HG03095 (cell line): ENCODE results near the gene CNBD2.
"Not testable (repeated sequence)": the region's sequence is repeated elsewhere in the genome, so short reads cannot be mapped to it uniquely, and the experiment has no call there.

Source experiments
- ATAC-seq: cut with Tn5 transposase; IDR thresholded peaks from one replicate; pipeline ENCODE4 v1.9.1; 2021; ENCODE audit warnings: moderate library complexity; ENCODE audit not compliant: unreplicated experiment

Gene CNBD2

DNA sequence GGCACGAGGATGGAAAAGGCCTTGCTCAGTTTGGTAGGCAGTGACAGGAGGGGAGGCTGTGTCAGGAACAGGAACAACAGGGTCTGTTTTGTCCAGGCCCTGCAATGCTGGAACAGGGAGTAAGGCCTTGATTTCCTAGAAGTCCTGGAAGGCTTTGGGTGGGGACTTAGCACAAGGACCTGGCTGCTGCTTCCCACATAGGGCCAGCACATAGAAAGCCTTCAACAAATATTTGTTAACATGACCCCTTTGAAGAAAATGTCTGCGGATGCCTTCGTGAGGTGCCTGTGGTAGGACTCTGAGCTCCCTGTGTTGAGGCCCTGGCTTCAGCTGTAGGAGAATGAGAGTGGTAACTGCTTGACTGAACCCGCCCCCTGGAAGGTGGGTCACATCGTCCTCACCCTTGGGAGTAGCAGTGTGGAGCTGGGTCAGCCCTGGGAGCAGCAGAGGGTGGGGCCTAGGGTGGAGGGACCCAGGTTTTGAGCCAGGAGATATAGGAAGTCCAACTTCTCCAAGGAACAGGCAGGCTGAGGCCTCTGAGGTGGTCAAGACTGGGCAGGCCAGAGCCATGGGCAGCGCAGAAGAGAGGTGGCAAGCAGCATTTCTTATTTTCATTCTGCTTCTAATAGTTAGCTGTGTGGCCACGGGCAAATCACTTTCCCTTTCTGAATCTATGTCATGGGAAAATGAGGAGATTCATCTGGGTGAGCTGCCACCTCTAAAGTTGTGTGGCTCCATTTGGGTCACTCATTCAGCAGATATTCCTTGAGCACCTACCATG, 50.0 kb downstream of the CNBD2 start:
- no peak for ATAC-seq

GRCh38 chr20:36026131-36026530, 57.7 kb downstream of the CNBD2 start:
- ATAC-seq: not testable (repeated sequence)

DNA sequence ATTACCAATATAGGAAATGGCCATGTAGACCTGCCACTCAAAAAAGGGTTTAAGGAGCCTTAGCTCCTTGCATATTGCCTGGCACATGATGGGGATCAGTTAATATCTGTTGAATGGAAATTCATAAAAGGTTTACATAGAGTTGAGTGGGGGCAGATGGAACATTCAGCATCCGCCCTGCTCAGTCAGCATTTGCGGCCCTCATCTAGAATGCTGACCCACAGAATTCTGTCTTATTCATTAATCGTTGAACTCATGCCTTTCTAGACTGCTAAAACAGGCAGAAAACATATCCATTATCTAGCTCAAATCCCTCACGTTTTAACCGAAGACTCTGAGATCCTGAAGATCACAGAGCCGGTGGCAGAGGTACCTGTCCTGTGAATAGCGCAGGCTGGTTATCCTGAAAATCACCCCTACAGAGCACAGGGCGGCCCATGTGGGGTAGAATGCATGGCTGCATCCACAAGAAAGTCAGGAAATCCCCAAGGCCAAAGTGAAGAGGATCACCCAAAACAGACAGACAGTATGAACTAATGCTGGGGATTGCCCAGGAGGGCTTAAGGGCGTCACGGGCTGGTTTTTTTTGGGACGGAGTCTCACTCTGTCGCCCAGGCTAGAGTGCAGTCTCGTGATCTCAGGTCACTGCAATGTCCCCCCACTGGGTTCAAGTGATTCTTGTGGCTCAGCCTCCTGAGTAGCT, 59.9 kb downstream of the CNBD2 start:
- ATAC-seq: no peak

- no peak for ATAC-seq
Measured at GRCh38 chr20:36030149-36030548, 61.8 kb downstream of the CNBD2 start.

DNA sequence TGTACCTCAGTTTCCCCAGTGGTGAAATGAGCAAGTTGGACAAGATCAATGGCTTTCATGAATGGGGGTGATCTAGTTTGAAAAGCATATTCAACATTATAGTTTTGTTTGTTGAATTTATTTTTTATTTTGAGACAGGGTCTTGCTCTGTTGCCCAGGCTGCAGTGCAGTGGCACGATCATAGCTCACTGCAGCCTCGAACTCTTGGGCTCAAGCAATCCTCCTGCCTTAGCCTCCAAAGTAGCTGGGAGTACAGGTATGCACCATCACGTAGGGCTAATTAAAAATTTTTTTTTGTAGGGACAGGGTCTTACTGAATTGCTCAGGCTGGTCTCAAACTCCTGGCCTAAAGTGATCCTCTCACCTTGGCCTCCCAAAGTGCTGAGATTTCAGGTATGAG, 63.4 kb downstream of the CNBD2 start:
- ATAC-seq: no peak

GRCh38 chr20:36034875-36035274, 66.5 kb downstream of the CNBD2 start:
- no peak for ATAC-seq

DNA sequence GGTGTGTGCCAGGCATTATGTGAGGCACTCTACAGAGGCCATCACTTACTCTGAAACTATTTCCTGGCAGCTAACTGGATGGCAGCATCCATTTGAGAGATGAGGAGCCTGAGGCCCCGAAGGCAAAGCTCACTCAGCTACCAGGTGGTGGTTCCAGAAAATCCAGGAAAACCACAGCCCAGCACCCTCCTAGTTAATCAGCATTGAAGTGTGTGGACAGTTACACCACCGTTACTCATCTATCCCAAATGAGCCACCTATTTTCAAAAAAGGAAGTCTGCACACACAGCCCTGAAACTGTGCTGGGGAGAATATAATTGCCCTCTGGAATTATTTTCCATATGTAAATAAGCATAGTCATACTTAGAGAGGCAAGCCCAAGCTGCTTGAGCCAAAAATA, 67.4 kb downstream of the CNBD2 start:
- no peak for ATAC-seq

GRCh38 chr20:36036688-36037087, 68.3 kb downstream of the CNBD2 start:
- no peak for ATAC-seq

- ATAC-seq: no peak
Measured at GRCh38 chr20:36040571-36040970, 72.2 kb downstream of the CNBD2 start.

DNA sequence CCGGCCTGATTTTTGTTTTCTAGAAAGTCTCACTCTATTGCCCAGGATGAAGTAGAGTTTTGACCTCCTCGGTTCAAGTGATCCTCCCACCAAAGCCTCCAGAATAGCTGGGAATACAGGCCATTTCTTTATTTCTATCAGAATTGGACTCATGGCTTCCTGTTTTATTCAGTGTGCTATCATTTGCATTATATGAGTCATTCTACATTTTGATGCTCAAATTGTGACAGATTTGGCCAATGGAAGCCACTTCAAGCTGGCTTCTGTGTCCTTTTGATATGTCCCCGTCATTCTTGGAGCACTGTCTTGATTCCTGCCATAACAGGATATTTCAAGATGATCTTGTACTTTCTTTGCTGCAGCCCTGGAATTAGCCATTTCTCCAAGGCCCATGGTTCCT, 75.1 kb downstream of the CNBD2 start:
- ATAC-seq: no peak

DNA sequence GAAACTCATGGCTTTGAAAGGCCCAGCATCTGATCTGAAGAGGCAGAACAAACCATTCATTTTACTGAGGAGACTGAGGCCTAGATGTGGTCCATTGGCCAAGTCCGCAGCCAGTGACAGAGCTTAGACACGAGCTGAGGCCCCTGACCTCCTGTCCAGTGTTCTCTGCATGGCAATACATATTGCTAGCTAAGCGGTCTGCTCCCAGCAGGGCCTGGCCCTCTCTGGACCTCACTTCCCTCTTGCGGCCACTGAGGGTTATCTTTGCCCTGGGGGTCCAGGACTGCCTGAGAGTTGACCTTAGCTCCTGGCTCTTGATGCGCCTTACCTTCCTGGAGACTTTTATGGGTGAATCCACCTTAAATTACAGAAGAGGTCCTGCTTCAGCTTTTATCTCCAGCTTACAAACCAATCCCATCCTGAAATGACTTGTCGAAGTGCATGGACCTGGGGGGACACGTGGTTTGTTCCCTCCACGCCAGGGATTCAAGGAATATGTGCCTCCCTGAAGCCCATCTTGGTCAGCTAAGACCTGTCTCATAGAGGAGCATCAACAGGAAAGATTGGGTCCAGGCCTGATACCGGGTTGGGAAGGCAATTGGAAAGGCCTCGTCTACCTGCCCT, 75.6 kb downstream of the CNBD2 start:
- no peak for ATAC-seq

- ATAC-seq: no peak
Measured at GRCh38 chr20:36045373-36045714, 77.0 kb downstream of the CNBD2 start.

GRCh38 chr20:36046073-36046798, 77.8 kb downstream of the CNBD2 start:
- ATAC-seq: not testable (repeated sequence)

DNA sequence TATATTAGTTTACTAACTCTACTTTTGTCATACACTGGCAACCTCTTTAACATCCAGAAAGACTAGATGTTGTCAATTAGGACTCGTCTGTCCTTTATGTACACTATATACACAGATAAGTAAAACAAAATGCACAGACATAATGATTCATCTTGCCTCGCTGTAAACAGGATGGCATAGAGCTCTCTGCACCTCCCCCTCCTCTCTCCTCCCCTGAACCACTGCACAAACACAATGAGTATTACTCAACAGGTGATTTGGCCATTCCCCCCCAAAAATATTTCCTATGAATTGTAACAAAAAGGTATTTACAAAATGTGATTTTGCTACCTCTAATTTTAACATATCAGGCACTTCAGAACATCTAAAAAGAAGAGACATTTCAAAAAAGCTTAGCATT, 81.0 kb downstream of the CNBD2 start:
- not testable (repeated sequence) for ATAC-seq

DNA sequence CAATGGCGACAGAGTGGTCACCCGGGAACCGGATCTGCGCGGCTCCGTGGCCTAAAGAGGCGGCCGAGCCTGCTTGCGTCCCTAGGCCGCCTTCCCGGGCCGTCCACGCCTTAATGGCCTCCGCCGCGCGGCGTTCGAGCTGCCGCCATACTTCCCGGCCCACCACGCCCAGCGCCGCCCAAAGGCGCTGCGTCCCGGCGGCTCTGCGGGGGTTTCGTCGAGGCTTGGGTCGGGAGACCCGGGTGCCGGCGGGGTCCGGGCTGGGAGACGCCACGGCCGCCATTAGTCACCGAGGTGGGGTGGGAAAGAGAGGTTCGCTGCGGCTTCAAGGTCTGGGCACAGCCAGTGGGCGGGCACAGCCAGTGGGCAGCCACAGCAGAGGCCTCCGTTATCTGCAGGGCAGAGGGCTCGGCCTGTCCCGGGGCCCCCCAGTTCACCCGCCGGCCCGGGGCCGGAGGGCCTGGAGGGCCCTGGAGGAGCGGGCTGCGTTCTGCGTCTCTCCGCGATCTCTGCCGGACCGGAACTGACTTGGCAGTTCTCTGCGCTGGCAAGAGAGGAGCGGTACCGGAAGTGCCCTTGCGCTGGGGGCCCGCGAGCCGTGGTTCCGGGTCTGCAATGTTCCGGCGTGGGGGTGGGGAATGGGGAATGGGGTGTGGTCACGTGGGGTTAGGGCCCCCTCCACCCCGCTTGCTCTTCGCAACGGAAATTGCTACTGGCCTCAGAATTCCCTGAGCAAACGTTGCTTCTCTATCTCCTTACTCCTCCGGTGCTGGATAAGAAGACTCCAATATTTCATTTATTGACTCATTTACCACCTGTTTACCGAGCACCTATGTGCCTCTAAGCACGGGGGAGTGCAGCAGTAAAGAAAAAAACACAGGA, 82.3 kb downstream of the CNBD2 start:
- peak; percentile 87 for ATAC-seq

DNA sequence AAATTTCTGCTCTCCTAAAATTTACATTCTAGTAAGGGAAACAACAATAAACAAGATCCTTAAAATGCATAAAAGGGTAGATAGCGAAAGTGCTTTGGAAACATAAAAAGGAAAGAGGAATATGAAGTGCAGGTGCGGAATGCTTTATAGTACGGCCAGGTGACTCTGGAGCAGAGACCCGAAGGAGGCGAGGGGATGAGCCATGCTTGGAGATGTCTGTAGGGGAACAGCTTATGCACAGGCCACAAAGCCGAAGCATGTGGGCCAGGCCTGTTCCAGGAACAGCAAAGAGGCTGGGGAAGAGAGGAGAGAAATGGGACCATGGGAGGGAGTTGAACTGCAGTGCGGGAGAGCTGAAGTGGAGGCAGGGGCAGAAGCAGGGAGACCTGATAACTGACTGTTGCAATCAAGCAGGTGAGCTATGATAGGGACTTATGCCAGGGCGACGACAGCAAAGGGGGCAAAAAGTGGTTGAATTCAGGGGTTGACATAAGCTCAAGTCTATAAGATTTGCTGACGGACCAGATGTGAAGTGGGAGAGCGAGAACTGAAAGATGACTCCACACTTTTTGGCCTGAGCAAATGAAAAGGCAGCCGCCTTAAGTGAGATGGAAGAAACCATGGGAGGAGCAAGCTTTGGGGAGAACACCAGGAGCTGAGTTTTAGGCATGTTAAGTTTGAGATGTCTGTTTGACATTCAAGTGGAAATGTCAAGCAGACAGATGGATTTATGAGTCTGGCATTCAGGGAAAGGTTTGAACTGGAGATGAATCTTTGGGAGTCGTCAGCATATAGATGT, 83.1 kb downstream of the CNBD2 start:
- ATAC-seq: no peak

- no peak for ATAC-seq
Measured at GRCh38 chr20:36052117-36052513, 83.7 kb downstream of the CNBD2 start.

- not testable (repeated sequence) for ATAC-seq
Measured at GRCh38 chr20:36053863-36054518, 85.6 kb downstream of the CNBD2 start.

DNA sequence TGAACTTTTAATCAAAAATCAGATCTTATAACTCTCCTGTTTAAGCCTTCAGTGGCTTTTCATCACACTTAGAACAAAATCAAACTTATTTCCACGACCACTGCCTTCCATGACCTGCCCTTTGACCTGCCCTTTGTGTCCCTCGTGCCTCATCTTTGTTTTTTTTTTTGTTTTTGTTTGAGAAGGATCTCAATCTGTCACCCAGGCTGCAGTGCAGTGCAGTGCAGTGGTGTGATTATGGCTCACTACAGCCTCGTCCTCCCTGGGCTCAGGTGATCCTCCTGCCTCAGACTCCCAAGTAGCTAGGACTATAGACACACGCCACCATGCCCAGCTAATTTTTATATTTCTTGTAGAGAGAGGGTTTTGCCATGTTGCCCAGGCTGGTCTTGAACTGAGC, 86.8 kb downstream of the CNBD2 start:
- no peak for ATAC-seq
